ENCODE data around the gene SLC10A7.
"Not testable (repeated sequence)": the region's sequence is repeated elsewhere in the genome, so short reads cannot be mapped to it uniquely, and the experiment has no call there.

Gene SLC10A7

DNA sequence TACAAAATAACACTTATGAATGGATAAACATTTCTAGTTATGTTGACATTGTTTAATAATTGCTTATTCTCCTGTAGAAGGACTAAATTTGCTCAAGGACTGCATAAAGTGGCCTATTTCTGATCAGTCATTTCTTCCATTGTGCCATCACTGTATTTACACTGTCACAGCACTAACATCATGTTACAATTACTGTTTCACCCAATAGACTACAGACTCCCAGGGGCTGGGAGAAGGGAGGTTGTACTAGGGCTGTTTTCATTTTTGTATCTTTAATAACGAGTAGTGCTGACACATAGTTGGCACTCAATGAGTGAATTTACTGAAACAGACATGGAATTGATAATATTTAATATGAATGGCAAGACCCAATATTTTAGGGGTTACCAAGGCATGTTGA, 139.5 kb downstream of the SLC10A7 start:
- no peaks in the 10 kb centered on the region for H3K9me3 ChIP-seq (ENCODE audit: control insufficient read depth, insufficient read depth, low read length)
- H3K9ac ChIP-seq (ENCODE audit: low read depth, low read length): no peak overlapping the region
- no peaks in the 10 kb centered on the region for H3K36me3 ChIP-seq (ENCODE audit: insufficient read depth, low read length)
- H3K4me1 ChIP-seq (ENCODE audit: insufficient read depth, low read length): peaks cover 7% of the 10 kb centered on the region

- H3K9me3 ChIP-seq (ENCODE audit: control insufficient read depth, insufficient read depth, low read length): no peaks in the 10 kb centered on the region
- peaks cover 7% of the 10 kb centered on the region for H3K4me1 ChIP-seq (ENCODE audit: insufficient read depth, low read length)
- no peaks in the 10 kb centered on the region for H3K36me3 ChIP-seq (ENCODE audit: insufficient read depth, low read length)
- H3K9ac ChIP-seq (ENCODE audit: low read depth, low read length): no peak overlapping the region
Measured at GRCh38 chr4:146381263-146381872, 140.4 kb downstream of the SLC10A7 start.

DNA sequence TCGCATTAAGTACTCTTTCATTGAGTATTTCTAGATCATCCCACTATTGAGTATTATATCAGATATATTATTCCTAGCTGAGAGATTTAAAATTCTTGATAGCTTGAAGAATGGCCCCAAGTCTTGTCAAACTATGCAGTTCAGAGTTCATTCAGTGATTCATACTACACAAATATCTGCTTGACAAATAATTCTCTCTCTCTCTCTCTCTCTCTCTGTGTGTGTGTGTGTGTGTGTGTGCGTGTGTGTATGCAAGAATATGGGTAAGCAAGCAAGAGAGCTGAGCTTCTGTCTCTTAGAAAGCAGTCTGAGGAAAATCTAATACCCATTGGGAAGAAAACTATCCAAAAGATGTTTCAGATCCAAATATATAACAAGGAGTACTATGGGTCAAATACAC, 142.0 kb downstream of the SLC10A7 start:
- H3K4me1 ChIP-seq (ENCODE audit: insufficient read depth, low read length): peaks cover 7% of the 10 kb centered on the region
- H3K9me3 ChIP-seq (ENCODE audit: control insufficient read depth, insufficient read depth, low read length): no peaks in the 10 kb centered on the region
- H3K36me3 ChIP-seq (ENCODE audit: insufficient read depth, low read length): no peaks in the 10 kb centered on the region; the same call in 1 of the 2 replicates
- H3K9ac ChIP-seq (ENCODE audit: low read depth, low read length): no peak overlapping the region

DNA sequence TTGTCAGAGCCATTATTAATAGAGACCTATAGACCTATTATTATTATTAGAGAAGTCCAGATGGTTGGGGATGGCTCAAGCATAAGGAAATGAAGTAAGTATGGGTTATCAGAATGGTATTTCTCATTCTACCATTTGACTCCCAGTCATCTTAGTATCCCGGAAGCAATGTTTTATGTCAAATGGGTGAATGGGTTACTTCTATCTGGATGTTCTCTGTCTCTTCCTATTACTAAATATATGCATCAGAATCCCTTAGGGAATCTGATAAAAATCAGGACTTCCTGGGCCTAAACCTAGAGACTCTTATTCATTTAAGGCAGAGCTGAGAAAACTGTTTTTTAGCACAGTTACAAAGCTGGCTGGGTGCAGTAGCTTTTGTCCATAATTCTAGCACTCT, 149.9 kb downstream of the SLC10A7 start:
- no peaks in the 10 kb centered on the region for H3K9me3 ChIP-seq (ENCODE audit: control insufficient read depth, insufficient read depth, low read length)

GRCh38 chr4:146370841-146371240, 150.9 kb downstream of the SLC10A7 start:
- Histone ChIP-seq H3K36me3 (ENCODE audit: insufficient read depth, low read length) (no peaks in the 10 kb centered on the region), H3K9ac (ENCODE audit: low read depth, low read length) (no peak overlapping the region), H3K4me1 (ENCODE audit: insufficient read depth, low read length) (peaks cover 6% of the 10 kb centered on the region; the same call in 1 of the 2 replicates), H3K9me3 (ENCODE audit: control insufficient read depth, insufficient read depth, low read length) (no peaks in the 10 kb centered on the region)

More for the DNA sequence above, 149.9 kb downstream of the SLC10A7 start:
- Histone ChIP-seq H3K4me1 (ENCODE audit: insufficient read depth, low read length) (peaks cover 6% of the 10 kb centered on the region; the same call in 1 of the 2 replicates), H3K9ac (ENCODE audit: low read depth, low read length) (no peak overlapping the region), H3K36me3 (ENCODE audit: insufficient read depth, low read length) (no peaks in the 10 kb centered on the region; the same call in 1 of the 2 replicates)

- Histone ChIP-seq H3K36me3 (ENCODE audit: insufficient read depth, low read length) (no peaks in the 10 kb centered on the region), H3K4me1 (ENCODE audit: insufficient read depth, low read length) (peaks cover 6% of the 10 kb centered on the region; the same call in 1 of the 2 replicates), H3K9me3 (ENCODE audit: control insufficient read depth, insufficient read depth, low read length) (no peaks in the 10 kb centered on the region), H3K9ac (ENCODE audit: low read depth, low read length) (no peak overlapping the region)
Measured at GRCh38 chr4:146369446-146369845, 152.3 kb downstream of the SLC10A7 start.

- Histone ChIP-seq H3K4me1 (ENCODE audit: insufficient read depth, low read length) (peaks cover 6% of the 10 kb centered on the region; the same call in 1 of the 2 replicates), H3K36me3 (ENCODE audit: insufficient read depth, low read length) (no peaks in the 10 kb centered on the region), H3K9me3 (ENCODE audit: control insufficient read depth, insufficient read depth, low read length) (no peaks in the 10 kb centered on the region), H3K9ac (ENCODE audit: low read depth, low read length) (no peak overlapping the region)
Measured at GRCh38 chr4:146368209-146368608, 153.5 kb downstream of the SLC10A7 start.

DNA sequence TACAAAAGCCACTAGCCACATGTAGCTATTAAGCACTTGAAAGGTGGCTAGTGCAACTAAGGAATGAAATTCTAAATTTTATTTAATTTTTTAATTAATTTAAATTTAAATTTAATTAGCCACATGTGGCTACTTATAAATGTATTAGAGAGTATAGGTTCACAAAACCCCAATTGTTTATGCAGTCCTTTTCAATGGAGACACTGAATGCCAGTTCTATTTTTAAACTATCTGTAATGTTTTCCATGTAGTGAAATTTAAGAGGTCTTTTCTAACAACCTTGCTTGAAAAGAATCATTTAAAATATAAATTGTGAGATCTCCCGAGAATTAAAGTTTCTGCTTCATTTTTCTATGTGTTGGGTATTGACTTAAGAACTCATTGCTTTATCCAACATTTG, 154.4 kb downstream of the SLC10A7 start:
- no peaks in the 10 kb centered on the region; the same call in 1 of the 2 replicates for H3K9me3 ChIP-seq (ENCODE audit: control insufficient read depth, insufficient read depth, low read length)
- no peaks in the 10 kb centered on the region for H3K36me3 ChIP-seq (ENCODE audit: insufficient read depth, low read length)
- H3K4me1 ChIP-seq (ENCODE audit: insufficient read depth, low read length): peaks cover 6% of the 10 kb centered on the region; the same call in 1 of the 2 replicates
- no peak overlapping the region for H3K9ac ChIP-seq (ENCODE audit: low read depth, low read length)

GRCh38 chr4:146359771-146360170, 162.0 kb downstream of the SLC10A7 start:
- Histone ChIP-seq H3K9ac (ENCODE audit: low read depth, low read length) (no peak overlapping the region), H3K4me1 (ENCODE audit: insufficient read depth, low read length) (no peaks in the 10 kb centered on the region), H3K9me3 (ENCODE audit: control insufficient read depth, insufficient read depth, low read length) (no peaks in the 10 kb centered on the region; the same call in 1 of the 2 replicates), H3K36me3 (ENCODE audit: insufficient read depth, low read length) (no peaks in the 10 kb centered on the region)

GRCh38 chr4:146350114-146350513, 171.6 kb downstream of the SLC10A7 start:
- not testable (repeated sequence) for H3K36me3 ChIP-seq (ENCODE audit: insufficient read depth, low read length); H3K4me1 ChIP-seq (ENCODE audit: insufficient read depth, low read length); H3K9me3 ChIP-seq (ENCODE audit: control insufficient read depth, insufficient read depth, low read length)
- peak overlapping the region; percentile 48 for H3K9ac ChIP-seq (ENCODE audit: low read depth, low read length)

GRCh38 chr4:146349306-146349705, 172.4 kb downstream of the SLC10A7 start:
- Histone ChIP-seq H3K9ac (ENCODE audit: low read depth, low read length) (no peak overlapping the region), H3K36me3 (ENCODE audit: insufficient read depth, low read length) (no peaks in the 10 kb centered on the region), H3K4me1 (ENCODE audit: insufficient read depth, low read length) (no peaks in the 10 kb centered on the region), H3K9me3 (ENCODE audit: control insufficient read depth, insufficient read depth, low read length) (no peaks in the 10 kb centered on the region)

- no peak overlapping the region for H3K9ac ChIP-seq (ENCODE audit: low read depth, low read length)
- H3K9me3 ChIP-seq (ENCODE audit: control insufficient read depth, insufficient read depth, low read length): no peaks in the 10 kb centered on the region
- H3K36me3 ChIP-seq (ENCODE audit: insufficient read depth, low read length): no peaks in the 10 kb centered on the region
- H3K4me1 ChIP-seq (ENCODE audit: insufficient read depth, low read length): no peaks in the 10 kb centered on the region
Measured at GRCh38 chr4:146347822-146348221, 173.9 kb downstream of the SLC10A7 start.

DNA sequence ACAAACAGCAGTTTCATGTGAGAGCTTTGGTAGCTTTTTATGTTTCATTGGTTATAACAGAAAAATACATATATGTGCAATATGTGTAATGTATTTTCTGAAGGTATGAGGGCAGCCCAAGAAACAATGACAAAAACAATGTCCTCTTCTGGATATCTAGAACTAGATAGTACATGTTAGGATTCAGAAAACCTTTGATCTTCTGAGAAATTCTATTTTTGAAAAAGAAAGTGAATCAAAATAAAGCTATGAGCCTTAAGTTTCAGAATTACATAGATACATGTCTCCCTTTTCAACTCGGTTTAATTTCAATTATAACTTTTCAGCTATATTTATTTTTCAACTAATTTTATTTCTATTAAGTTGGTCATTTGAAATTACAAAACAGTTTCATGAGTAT, 175.5 kb downstream of the SLC10A7 start:
- no peak overlapping the region for H3K9ac ChIP-seq (ENCODE audit: low read depth, low read length)
- H3K36me3 ChIP-seq (ENCODE audit: insufficient read depth, low read length): no peaks in the 10 kb centered on the region
- no peaks in the 10 kb centered on the region for H3K9me3 ChIP-seq (ENCODE audit: control insufficient read depth, insufficient read depth, low read length)
- no peaks in the 10 kb centered on the region for H3K4me1 ChIP-seq (ENCODE audit: insufficient read depth, low read length)

- Histone ChIP-seq H3K36me3 (ENCODE audit: insufficient read depth, low read length) (no peaks in the 10 kb centered on the region), H3K9me3 (ENCODE audit: control insufficient read depth, insufficient read depth, low read length) (no peaks in the 10 kb centered on the region), H3K4me1 (ENCODE audit: insufficient read depth, low read length) (no peaks in the 10 kb centered on the region), H3K9ac (ENCODE audit: low read depth, low read length) (no peak overlapping the region)
Measured at GRCh38 chr4:146343776-146344175, 178.0 kb downstream of the SLC10A7 start.

DNA sequence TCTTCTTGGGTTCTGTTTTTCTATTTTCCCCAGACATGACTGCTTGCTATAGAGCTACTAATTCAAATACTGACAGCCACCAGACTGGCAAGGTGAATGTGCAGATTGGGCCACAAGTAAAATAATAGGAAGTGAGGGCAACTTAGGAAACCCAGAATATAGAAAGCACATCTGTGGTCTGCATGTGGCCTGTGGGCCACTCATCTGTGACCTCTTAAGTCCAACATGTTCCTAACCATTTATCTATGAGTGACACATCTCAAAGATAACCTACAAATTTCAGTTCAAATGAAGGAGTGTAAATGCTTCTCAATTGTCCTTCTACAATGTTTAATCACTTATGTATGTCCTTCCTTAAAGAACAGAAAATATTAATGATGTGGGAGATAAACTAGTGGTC, 178.5 kb downstream of the SLC10A7 start:
- Histone ChIP-seq H3K9ac (ENCODE audit: low read depth, low read length) (no peak overlapping the region), H3K36me3 (ENCODE audit: insufficient read depth, low read length) (no peaks in the 10 kb centered on the region), H3K4me1 (ENCODE audit: insufficient read depth, low read length) (no peaks in the 10 kb centered on the region), H3K9me3 (ENCODE audit: control insufficient read depth, insufficient read depth, low read length) (no peaks in the 10 kb centered on the region)
